Brain microvascular endothelial cell (primary cell): ENCODE results near the gene NRXN3.
A peak's percentile ranks its signal among the peaks of the same experiment; 100 is the strongest.

Experiments used
- DNase-seq: peaks from one replicate; pipeline ENCODE4 v3.0.0-alpha.2; 2020
- H3K27ac ChIP-seq: fragments of 250-450 bp; sonication (Bioruptor Pico); 2 replicates; pipeline ENCODE4 v1.5.1; 2020; ENCODE audit warnings: mild to moderate bottlenecking, moderate library complexity
- H3K27me3 ChIP-seq: fragments of 250-450 bp; sonication (Bioruptor Pico); replicated peaks from 2 replicates; pipeline ENCODE4 v1.5.1; 2020; ENCODE audit warnings: mild to moderate bottlenecking
- H3K36me3 ChIP-seq: fragments of 250-450 bp; sonication (Bioruptor Pico); replicated peaks from 2 replicates; pipeline ENCODE4 v1.5.1; 2020; ENCODE audit warnings: mild to moderate bottlenecking
- H3K4me3 ChIP-seq: 2 replicates; pipeline ENCODE4 v1.5.1; 2011; ENCODE audit warnings: low read depth, mild to moderate bottlenecking, control low read depth, low read length, moderate library complexity
- CTCF ChIP-seq: IDR thresholded peaks from 2 replicates; pipeline ENCODE4 v1.5.1; 2011; ENCODE audit warnings: low read depth, mild to moderate bottlenecking, moderate library complexity, low read length, control low read depth, inconsistent platforms; ENCODE audit errors: missing control alignments
- in situ Hi-C: cut with HindIII; loops from 2 replicates; pipeline ENCODE4 v1.10.0; 2017; ENCODE audit warnings: low sequenced_read_pairs, low pct_ligation_motif_present

The NRXN3 gene

GRCh38 chr14:79709573-79709972, 1539.4 kb downstream of the NRXN3 start:
- no peak overlapping the region for H3K27ac ChIP-seq
- H3K27me3 ChIP-seq, result no peaks in the 10 kb centered on the region
- DNase-seq, result no peak
- no peaks in the 10 kb centered on the region for H3K36me3 ChIP-seq
- no peak for TF ChIP-seq CTCF
- in situ Hi-C loops, result no loop called here
- H3K4me3 ChIP-seq, result no peak overlapping the region

GRCh38 chr14:79712302-79712950, 1542.3 kb downstream of the NRXN3 start:
- TF ChIP-seq CTCF, result no peak
- Histone ChIP-seq H3K4me3 (no peak overlapping the region), H3K27ac (no peak overlapping the region), H3K36me3 (no peaks in the 10 kb centered on the region), H3K27me3 (no peaks in the 10 kb centered on the region)
- in situ Hi-C loops, result no loop called here
- DNase-seq, result peak; percentile 6

GRCh38 chr14:79721399-79722084, 1551.4 kb downstream of the NRXN3 start:
- Histone ChIP-seq H3K27ac (no peak overlapping the region), H3K27me3 (no peaks in the 10 kb centered on the region), H3K4me3 (no peak overlapping the region), H3K36me3 (no peaks in the 10 kb centered on the region)
- in situ Hi-C loops, result no loop called here
- no peak for TF ChIP-seq CTCF
- DNase-seq, result no peak

GRCh38 chr14:79724934-79725717, 1555.0 kb downstream of the NRXN3 start:
- Histone ChIP-seq H3K27ac (no peak overlapping the region), H3K4me3 (no peak overlapping the region), H3K27me3 (no peaks in the 10 kb centered on the region), H3K36me3 (no peaks in the 10 kb centered on the region)
- TF ChIP-seq CTCF, result no peak
- no peak for DNase-seq
- in situ Hi-C loops, result no loop called here

- in situ Hi-C loops, result no loop called here
- no peak overlapping the region for H3K27ac ChIP-seq
- DNase-seq, result no peak
Observed at GRCh38 chr14:79727900-79728299, 1557.7 kb downstream of the NRXN3 start.

More at GRCh38 chr14:79727900-79728299, 1557.7 kb downstream of the NRXN3 start:
- Histone ChIP-seq H3K27me3 (no peaks in the 10 kb centered on the region), H3K36me3 (no peaks in the 10 kb centered on the region), H3K4me3 (no peak overlapping the region)
- no peak for TF ChIP-seq CTCF
